ENCODE results near the gene OSBPL5.
"Not testable (repeated sequence)": the region's sequence is repeated elsewhere in the genome, so short reads cannot be mapped to it uniquely, and the experiment has no call there.

The OSBPL5 gene

DNA sequence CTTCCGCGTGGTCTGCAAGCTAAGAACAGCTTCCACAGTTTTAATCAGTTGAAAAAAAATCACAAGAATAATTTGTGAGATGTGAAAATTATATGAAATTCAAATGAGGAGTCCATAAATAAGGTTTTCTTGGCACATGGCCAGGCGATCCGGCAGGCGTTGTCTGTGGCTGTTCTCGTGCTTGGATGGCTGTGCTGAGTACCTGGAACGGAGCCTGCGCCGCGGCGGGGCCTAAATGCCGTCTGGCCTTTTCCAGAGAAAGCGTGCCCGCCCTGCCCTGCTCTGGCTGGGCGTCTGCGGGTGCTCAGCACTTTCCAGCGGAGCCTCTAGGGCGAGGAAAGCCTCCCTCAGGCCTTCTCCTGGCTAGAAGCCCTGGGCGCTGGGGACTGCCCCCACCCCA, 41.8 kb downstream of the OSBPL5 start:
- no peak for DNase-seq (ENCODE audit: low spot score)
- TF ChIP-seq, protein P1, sequence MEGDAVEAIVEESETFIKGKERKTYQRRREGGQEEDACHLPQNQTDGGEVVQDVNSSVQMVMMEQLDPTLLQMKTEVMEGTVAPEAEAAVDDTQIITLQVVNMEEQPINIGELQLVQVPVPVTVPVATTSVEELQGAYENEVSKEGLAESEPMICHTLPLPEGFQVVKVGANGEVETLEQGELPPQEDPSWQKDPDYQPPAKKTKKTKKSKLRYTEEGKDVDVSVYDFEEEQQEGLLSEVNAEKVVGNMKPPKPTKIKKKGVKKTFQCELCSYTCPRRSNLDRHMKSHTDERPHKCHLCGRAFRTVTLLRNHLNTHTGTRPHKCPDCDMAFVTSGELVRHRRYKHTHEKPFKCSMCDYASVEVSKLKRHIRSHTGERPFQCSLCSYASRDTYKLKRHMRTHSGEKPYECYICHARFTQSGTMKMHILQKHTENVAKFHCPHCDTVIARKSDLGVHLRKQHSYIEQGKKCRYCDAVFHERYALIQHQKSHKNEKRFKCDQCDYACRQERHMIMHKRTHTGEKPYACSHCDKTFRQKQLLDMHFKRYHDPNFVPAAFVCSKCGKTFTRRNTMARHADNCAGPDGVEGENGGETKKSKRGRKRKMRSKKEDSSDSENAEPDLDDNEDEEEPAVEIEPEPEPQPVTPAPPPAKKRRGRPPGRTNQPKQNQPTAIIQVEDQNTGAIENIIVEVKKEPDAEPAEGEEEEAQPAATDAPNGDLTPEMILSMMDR (IDR thresholded peaks at IDR 0.05; ENCODE audit: extremely low read depth, missing control alignments), result no peak

DNA sequence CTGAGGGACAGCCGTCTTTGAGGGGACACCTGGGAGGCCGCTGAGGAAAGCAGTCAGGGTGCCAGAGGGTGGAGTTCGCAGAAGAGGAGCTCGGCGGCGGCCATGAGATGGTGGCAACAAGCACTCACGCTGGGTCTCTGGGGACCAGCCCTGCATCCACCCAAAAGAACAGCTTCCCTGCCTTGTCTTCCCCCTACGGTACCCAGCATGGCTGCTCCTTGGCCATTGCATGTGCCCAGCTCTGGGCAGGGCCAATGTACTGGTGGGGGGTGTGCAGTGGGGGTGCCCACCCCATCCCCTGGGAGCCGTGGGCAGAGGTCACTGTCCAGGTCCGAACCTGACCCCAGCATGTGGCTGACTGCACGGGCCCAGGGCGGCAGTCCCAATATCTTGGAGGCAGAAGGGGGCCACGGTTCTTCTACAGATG, 42.3 kb downstream of the OSBPL5 start:
- TF ChIP-seq, protein P1 (IDR thresholded peaks at IDR 0.05; ENCODE audit: extremely low read depth, missing control alignments), result no peak
- no peak for DNase-seq (ENCODE audit: low spot score)

DNA sequence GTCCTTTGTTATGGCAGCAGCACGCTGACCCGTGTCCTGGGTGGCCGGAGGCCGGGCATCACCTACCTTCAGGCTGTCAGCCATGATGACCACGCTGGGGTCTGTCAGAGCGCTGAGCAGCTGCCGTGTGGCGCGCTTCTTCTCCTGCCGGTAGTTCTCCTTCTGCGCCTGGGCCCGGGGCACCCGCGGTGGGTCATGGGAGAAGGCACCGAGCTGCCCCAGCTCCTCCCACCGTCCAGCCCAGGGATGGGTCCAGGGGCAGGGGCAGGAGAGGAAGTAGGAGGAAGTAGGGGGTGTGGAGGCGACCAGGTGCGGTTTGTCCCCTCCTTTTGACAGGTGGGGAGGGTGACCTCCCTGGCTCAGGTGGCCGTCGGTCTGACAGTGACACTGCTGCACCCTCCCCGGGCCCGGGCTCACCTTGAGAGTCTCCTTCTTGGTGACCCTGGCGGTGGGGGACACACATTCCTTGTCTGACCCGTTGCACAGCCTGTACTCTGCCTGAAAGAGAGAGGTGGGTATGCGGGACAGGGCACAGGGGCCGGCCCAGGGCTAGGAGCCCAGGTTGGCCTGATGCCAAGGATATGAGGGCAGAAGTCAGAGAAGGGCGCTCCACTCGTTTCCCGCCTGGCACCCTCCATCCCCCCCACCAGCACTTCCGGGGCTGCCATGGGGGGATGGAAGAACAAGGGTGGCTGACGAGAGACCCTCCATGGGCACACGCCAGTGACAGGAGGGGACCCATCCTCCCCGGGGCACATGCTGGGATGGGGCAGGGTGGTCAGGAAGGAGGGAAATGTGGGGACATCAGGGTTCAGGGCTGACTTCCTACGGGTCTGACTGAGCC, 43.0 kb downstream of the OSBPL5 start:
- no peak for DNase-seq (ENCODE audit: low spot score)
- TF ChIP-seq, protein P1 (IDR thresholded peaks at IDR 0.05; ENCODE audit: extremely low read depth, missing control alignments), result no peak

DNA sequence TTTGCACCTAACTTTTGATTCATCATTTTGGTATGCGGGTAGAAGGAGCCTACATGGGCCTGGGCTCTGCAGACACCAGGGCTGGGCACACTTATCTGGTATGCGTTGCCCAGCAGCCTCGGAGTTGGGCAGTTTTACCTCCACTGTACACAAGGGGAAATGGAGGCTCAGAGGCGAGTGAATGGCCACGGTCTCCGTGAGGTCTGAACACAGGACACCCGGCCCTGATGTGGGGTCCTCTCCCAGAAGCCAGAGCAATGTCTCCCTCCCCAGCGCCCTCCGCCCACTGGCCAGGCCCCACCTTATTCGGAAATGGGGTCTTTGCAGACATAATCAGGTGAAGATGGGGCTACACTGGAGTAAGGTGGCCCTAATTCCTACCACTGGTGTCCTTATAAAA, 43.7 kb downstream of the OSBPL5 start:
- TF ChIP-seq, protein P1 (IDR thresholded peaks at IDR 0.05; ENCODE audit: extremely low read depth, missing control alignments), result no peak
- DNase-seq (ENCODE audit: low spot score), result no peak

DNA sequence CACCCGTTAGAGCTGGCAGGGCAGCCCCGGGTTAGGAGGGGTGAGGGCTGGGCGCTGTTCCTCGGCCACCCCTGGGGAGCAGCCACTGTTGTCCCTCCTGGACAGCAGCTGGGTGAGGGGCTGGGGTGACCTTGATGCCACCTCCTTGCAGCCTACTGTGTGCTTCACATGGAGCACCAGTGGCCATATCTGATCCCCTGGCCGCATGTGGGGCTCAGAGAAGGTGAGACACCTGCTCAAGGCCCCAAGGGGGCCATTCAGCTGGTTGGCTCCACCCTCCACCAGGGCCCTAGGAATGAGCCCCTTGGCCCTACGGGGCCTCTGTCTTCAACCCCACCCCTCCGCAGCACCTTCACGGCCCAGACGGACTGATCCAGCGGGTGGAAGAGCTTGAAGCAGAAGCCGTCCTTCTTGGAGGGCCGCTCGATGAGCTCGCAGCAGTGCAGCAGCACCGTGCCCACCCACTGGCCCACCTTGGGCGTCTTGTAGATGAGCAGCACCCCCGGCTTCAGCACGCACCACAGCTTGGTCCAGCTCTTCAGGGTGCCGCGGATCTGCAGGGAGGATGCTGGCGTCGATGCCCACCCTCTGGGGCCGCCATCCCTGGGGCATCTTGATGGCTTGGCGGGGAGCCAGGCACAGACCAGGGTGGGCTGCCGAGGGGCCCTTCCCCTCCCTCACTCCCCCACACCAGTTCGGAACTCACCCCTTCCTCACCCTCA, 44.9 kb downstream of the OSBPL5 start:
- no peak for DNase-seq (ENCODE audit: low spot score)
- TF ChIP-seq, protein P1 (IDR thresholded peaks at IDR 0.05; ENCODE audit: extremely low read depth, missing control alignments), result no peak

DNA sequence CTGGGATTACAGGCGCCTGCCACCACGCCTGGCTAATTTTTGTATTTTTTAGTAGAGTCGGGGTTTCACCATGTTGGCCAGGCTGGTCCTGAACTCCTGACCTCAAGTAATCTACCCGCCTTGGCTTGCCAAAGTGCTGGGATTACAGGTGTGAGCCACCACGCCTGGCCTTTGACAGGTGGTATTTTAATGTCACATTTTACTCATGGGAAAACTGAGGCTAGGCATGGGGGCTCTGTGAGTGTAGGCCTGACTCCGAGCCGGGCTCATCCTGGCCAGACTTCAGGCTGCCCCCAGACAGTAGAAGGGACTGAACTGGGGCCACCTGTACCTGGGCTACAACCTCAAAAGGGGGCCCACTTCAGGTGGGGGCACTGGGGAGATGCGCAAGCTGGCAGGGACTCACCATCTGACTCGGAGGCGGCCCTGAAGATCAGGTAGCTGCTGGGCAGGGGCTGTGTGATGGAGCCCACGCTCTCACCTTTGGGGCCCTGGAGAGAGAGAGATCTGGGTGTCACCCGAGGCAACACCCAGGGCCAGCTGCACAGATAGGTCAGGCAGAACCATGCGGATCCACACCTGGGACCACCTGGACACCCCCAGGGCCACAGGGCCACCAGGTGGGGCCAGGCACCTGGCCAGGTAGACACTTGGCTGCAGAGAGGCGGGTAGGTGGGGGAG, 45.8 kb downstream of the OSBPL5 start:
- no peak for DNase-seq (ENCODE audit: low spot score)
- TF ChIP-seq, protein P1 (IDR thresholded peaks at IDR 0.05; ENCODE audit: extremely low read depth, missing control alignments), result no peak

DNA sequence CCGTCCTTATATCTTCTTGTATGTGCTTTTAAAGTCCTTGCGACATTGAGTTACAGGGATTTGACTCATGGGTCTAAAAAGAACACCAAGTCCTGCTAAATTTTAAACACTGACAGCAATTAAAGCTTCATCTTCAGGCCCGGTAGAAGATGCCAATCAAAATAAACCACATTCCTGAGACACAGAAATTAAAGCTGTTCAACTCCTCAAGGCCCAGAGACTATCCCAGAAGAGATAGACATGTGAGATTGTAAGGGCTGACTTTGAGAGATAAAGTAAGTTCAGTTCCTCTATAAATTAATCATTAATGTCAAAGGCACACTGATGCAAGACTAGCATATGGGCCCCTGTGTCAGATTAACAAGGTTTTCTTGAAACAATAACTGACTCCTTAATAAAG, 49.8 kb downstream of the OSBPL5 start:
- TF ChIP-seq, protein P1 (IDR thresholded peaks at IDR 0.05; ENCODE audit: extremely low read depth, missing control alignments), result no peak
- no peak for DNase-seq (ENCODE audit: low spot score)

DNA sequence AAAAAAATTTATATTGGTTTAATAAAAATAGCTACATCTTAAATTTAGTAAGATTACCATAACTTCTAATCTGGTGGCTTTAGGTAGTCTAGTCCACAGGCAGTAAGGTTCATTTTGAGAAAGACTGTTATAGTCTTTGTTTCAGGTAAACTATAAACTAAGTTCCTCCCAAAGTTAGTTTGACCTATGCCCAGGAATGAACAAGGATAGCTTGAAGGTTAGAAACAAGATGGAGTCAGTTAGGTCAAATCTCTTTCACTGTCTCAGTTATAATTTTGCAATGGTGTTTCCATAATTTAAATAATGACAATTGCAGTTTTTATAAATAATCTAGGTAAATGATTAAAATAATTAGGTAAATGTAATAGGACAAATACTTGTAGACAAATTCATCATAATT, 51.4 kb downstream of the OSBPL5 start:
- DNase-seq (ENCODE audit: low spot score), result not testable (repeated sequence)

Data from GM20000 (cell line).